Measurements from ENCODE around the gene NFS1.

NFS1 gene

DNA sequence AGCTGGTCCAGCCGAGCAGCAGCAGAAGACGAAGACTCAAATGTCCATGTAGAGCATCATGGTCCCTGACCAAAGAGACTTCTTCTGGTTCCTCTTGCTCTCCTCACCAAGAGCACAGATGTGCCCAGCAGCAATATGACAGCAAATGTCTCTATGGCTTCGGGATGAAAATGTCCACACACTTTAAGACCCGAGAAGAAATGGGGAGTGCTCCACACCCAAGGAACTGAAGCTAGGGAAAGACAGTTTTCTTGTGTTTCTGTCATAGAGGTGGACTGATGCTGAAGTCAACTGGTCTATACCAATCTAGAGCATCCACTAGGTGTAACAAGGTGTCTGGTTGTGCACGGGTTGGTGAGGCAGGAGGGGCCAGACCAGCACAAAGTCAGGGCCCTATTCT lies 29.9 kb downstream of the NFS1 start:
- DNase-seq: no peak

DNA sequence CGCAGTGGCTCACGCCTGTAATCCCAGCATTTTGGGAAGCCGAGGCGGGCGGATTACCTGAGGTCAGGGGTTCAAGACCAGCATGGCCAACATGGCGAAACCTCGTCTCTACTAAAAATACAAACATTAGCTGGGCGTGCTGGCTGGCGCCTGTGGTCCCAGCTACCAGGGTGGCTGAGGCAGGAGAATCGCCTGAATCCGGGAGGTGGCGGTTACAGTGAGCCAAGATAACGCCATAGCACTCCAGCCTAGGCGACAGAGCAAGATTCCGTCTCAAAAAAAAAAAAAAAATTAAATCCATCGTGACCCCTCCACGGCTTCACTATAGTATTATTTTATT lies 33.2 kb downstream of the NFS1 start:
- DNase-seq: no peak

DNA sequence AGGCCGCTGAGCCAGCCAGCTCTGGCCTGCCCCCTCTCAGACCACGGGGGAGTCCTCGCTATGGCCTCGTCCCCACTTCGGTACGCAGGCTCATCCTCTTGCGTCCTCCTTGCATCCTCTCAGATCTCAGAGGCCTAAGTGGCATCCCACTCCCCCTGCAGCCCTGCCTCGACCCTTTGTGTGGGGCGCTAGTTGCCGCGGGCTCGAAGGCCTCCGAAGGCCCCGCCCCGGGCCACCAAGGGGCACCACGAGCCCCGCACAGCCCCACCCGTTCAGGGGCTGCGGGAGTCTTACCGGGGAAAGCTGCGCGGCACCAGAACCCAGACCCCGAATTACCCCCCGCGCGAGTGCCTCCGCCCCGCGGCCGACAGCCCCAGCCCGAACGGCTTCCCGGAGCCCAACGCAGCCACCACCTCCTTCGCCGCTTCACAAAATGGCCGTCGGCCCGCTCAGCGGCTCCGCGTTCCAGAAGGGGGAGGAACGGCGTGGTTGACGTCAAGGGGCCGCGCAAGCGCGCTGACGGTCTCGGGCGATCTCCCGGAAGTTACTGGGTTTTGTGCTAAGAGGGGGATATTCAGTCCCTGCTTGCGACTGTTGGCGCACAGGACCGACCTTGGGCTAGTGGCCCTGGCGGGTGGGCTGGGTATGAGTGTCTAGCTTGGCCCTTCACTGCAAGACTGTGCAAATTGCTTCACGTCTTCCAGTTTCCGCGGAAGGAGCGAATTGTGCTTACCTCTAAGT lies 34.5 kb downstream of the NFS1 start, which contains the start of the genes CPNE1 and RBM12:
CPNE1 (minus strand) TSS at position 435 of the 741 bp plus-strand sequence. CDS start 31,977 bp downstream, outside the sequence.
RBM12 (minus strand) TSS at position 435 of the 741 bp plus-strand sequence. CDS start 9,578 bp downstream, outside the sequence.
- peak; percentile 91 for DNase-seq

DNA sequence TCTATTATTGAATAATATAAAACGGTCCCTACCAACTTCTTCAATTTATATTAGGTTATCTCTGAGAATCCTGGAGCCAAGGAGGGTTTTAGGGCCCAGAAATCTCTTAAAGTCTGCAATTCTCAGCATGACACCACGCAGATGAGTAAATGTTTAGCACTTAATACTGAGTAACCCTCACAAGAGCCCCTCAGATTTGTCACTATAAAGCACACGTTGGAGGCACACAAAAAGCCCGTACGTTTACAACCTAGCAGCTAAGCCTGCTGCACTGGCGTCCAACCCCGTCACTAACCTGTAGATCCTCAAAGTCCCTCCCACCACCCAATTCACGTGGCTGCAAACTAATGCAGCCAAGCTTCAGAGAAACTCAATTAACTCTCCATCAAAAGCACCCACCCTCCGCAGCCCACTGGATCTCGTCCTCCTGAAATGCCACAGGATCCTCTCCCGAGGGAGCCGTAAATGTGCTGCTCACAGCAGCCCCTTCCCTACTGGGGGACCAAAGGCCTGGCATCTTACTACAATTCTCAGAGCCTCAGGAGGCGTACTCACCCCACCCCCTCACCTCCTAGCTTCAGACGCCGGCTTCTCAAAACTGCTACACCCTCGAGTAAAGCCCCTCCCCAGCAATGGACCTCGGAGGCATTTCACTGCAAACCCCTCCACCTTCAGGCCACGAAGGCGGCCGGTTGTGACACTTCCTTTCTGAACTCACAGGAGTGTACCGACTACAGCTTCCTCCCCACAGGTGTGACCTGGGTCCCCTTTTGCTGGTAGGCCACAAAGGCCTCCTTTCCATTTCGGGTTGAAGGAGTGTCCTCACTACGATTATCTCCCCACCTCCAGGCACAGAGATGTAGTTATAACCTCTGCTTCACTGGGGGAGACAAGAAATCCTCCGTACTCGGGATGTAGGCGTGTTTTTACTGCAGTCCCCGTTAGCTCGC lies 35.4 kb downstream of the NFS1 start:
- peak; percentile 35 for DNase-seq

DNA sequence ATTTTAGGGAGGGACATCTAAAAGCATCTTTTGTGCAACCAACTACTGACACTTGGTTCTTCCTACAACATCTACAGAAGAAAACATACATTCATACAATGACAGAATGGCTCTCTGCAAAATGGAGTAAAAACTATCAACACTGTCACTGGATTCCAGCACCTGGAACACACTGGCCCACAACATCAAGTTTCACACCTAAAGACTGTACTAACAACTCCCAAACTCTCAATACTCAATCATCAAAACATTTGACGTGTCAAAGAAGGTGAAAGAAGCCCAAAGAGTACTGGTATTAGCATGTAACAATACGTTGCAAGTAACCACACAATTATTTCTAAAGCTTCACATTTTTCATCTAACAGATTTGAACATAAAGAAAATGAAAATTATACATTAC lies 36.6 kb downstream of the NFS1 start:
- no peak for DNase-seq

DNA sequence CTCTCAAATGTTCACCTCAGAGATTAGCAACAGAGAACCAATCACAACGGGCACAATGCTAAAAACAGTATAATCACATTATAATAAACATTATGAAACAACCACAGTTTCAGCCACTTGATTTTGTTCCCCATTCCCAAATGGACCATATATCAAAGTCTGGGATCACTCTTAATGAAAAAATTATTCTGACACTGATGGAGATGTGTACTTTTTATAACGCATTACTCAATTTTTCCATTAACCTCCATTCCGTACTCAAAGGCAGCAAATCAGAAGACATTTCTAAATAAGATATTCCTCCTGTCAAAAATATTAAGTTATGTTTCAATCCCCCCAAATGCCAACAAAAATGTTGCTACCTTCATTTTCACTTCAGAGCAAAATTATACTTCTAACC lies 37.2 kb downstream of the NFS1 start:
- no peak for DNase-seq

DNA sequence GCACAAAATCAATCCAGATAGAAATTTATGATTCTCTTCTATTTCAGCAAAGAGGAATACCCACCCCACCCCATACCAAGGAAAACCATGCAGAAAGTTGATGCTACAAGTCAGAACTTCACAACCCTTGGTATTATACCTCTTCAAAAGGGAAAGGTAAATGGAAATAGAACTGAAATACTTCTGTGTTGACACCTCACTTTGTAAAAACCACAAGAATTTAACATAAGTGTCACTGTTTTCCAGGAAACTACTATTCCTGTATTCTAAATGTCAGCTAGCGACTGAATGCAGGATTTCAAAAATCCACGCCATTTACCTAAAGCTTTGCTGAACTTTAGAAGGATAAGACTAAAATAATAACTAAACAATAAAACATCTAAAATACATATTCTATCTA lies 38.1 kb downstream of the NFS1 start:
- no peak for DNase-seq

DNA sequence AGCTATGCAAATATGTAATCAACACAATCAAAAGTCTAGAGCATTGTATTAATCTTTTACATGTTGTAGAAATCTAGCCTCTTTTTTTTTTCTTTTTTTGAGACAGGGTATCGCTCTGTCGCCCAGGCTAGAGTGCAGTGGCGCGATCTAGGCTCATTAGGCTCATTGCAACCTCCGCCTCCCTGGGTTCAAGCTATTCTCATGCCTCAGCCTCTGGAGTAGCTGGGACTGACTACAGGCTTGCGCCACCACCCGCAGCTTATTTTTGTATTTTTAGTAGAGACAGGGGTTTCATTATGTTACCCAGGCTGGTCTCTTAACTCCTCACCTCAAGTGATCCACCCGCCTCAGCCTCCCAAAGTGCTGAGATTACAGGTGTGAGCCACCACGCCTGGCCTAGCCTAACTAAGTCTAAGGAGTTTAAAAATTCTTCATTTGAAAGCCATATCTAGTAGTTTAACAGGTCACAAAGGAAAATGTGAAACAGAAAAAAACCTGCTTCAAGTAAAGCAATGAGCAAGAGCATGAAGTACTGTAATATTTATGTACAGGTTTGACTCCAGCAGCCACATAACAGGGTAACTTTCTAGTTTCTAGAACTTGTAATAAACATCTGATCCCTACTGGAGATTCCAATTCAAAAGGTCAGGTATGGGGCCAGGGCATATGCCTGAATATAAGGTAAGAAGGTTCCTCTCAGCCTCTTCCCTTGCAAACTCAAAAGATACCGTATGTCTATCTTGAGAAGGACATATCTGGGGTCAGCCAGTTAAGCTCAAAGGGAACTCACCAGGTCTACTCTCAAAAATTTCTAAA lies 38.8 kb downstream of the NFS1 start:
- DNase-seq: no peak

DNA sequence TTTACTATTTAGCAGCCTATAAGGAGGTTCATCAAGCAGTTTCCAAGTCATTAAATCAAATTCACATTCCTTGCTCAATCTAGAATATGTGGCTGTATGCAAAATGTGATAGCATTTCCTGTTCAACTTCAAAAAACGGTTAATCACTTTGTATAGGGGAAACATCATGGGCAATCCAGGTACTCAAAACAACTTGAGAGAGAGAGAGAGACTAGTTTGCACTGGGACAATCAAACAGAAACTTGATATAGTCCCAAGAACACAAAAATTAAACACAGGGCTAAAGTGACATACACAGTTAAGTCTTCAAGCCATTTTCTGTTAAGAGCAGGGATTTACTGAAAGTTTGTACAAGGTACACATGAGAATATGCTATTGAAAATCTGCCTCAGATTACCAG lies 41.9 kb downstream of the NFS1 start:
- no peak for DNase-seq

DNA sequence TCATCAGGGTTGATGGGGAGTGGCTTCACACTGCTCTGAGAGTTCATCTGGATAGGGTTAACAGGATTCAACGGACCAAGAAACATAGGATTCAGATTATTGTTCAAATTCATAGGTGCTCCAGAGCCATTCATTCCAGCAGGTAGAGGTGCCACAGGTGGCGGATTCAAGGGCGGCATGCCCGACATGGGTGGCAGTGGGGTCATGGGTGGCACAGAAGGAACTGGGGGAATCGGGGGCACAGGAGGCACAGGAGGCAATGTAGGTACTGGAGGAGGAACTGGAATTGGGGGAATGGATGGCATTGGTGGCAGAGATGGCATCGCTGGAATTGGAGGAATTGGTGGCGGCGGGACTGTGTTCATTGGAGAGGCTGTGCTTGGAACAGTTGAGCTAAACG lies 44.7 kb downstream of the NFS1 start:
- DNase-seq: no peak

DNA sequence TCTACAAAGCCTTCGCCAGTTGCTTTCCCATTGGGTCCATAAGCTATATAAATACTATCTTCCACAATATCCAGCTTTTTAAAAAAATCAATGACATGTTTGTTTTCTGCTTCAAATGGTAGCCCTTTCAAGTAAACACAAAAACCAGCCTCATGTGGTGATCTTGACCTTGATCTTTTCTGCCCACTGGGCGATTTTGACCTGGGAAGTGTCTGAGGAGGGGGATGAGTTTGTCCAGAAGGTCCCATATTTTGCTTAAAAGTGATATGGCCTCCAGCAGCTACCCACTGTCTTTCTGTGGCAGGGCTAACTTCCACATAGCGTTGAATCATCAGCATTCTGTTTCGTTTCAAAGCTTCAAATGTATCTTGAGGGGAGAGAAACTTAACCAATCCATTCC lies 45.3 kb downstream of the NFS1 start:
- no peak for DNase-seq

DNA sequence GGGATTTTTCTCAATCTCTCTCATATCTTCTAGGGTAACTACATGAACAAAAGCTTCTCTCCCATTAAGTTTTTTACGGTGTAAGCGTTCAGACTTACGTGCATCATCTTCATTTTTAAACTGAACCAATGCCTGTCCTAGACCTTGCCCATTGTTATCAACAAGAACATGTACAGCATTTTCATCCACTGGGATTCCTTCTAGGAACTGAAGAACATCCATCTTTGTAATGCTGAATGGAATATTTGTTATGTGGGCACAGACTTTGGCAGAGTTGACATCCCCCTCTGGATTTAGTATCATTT lies 45.8 kb downstream of the NFS1 start:
- DNase-seq: no peak

DNA sequence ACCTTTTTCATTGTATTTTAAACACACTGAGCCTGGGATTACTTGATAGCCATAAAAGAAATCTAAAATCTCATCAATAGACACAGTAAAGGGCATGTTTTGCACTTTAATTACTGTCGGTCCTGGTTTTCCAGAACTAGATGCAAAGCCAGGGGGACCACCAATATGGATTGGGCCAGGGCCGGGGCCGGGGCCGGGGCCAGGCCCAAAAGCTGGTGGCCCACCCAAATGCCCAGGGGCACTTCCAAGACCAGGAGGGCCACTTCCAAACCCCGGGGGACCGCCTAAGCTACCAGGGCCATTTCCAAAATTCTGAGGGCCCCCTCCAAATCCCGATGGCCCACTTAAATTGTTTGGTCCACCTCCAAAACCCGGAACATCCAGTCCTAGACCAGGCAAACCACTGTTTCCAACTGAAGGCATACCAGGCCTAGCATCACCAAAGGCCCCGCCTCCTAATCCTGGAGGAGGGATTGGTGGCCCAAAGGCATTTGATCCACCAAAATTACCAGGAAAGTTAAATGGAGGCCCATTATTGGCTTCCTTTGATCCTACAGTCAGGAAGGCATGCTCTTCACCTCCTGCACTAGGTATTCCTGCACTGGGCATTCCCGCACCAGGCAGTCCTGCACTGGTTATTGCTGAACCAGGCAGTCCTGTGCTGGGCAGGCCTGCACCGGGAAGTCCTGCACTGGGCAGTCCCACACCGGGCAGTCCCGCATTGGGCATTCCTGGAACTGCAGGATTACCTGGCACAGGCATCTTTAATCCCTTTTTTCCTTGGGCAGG lies 46.3 kb downstream of the NFS1 start:
- DNase-seq: no peak

DNA sequence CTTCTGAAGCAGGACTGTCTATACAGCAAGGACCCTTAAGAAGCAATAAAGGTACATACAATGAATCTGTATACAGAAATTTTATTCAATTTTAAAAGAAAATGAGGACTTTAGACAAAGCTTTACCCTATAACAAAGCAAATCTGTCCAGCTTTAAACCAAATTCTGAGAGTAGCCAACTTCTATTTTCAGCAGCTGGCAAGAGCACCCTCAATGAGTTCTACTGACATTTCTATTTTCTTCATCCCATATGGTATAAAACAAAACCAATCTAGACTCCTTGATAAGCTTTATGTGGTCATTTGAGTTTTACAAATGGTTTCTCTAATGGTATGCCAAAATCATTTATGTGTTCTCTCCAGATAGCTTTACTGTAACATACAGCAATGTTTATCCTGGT lies 47.2 kb downstream of the NFS1 start:
- DNase-seq: no peak

DNA sequence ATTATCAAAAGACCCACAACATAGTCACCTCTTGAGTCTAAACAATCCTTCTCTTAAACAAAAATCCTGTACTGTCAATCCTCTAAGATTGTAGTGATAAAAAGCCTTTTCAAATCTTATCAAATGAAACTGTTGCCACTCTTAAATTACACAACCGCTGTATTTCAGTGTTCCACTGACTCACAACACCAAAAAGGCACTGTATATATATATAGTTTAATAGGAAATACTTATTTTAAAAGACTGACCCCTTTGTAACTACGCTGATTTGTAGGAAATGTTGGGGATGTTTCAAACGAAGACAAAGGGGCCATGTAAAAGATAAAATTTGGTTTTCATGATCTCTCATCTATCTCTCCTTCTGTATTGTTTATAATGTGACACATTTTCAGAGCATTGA lies 48.5 kb downstream of the NFS1 start:
- no peak for DNase-seq

DNA sequence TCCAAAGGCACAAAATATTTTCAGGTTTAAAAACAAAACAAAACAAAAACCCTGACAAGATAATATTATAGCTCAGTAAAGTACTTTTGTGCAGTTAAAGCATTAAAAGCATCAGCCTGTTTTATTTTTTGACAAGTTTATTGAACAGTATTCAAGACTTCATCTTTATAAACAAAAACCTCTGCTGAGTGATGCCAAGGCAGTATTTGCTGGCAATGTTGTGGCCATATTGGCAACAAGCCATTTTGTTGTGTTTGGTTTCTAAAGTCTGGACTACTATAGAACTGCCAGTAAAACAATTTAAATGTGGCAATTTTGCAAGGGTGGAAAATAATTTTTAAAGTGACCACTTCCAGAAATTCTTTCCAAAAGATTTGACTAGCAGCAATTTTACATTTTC lies 50.3 kb downstream of the NFS1 start:
- DNase-seq: no peak

DNA sequence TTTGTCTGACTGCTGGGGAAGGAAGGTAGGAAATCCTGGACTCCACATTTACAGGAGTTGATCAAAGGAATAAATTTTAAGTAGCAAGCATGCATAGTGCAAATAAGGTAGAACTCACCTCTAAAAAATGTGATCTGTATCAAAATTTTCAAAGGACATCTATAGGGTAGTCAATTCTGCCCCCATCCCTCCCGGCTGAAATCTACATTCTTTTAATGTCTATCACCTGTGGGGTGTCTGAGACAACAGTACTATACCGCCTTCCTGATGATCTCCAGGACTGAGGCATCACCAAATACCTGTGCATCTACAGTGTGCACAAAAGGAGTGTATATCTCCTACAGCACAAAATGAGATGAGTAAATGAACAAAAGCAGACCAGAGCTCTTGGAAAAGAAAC lies 54.3 kb downstream of the NFS1 start:
- no peak for DNase-seq

DNA sequence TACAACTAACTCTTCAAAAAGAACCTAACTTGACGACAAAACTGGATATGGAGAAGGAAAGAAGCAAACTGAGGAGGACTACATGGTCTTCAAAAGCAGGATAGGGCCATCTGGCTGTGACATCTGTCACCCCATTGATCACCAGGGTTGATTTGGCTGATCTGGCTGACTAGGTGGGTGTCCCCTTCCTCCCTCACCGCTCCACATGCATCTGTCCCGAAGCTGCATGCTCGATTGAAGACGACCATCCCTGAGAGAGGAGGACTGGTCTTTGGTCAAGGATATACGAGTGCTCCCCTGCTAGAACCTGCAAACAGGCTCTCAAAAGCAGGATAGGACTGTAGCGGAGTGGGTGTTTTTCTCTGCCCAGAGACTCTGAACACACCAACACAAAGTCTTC lies 56.1 kb downstream of the NFS1 start:
- no peak for DNase-seq

DNA sequence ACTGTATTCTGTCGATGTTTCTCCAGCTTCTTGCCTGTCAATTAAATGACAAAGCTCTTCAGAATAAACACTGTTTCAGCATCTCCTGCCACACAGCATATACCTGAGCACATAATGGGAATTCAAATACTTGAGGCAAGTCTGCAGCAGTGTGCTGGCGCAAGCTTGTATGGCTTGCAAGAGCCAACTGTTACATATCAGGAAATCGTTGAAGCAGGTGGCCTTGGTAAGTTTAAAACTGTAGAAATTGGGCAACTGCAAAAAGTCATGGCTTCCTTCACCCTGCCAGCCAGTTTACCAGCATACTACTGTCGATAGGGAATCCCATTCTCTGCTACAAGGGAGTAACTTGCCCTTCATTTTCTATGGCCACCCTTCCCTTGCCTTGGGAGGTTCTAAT lies 57.4 kb downstream of the NFS1 start:
- DNase-seq: no peak

DNA sequence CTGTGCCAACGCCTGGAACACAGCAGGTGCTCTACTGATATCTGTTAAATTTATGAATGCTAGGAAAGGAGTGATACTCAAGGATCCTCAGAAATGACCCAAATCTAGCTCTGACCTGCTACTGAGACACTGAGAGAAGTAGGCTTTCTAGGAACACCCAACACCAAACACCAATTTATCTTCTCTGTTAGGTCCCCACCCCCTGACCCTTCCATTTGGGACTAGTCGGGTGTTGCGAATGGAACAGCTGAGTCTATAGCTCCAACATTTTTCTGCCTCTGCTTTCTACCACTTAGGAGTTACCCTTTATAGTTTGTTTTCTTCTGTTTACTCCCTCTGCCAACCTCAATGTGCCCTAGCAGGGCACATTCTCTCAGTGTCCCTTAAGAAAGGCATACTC lies 58.4 kb downstream of the NFS1 start:
- DNase-seq: no peak

DNA sequence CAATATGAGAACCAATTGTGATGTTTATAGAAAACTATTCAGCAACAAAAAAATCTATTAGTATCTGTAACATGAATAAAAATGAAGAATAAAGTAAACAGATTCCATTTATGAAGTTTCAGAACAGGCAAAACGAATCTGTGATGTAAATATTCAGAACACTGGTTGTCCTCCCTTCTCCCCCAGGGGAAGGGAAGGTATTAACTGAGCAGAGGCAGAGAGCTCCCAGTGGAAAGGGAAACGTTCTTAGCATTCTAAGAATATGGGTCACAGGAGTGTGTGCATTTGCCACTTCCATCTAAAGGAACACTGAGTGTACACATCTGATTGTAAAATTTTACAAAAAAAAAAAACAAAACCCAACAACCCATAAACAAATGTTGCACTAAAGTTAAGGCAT lies 60.4 kb downstream of the NFS1 start:
- no peak for DNase-seq

DNA sequence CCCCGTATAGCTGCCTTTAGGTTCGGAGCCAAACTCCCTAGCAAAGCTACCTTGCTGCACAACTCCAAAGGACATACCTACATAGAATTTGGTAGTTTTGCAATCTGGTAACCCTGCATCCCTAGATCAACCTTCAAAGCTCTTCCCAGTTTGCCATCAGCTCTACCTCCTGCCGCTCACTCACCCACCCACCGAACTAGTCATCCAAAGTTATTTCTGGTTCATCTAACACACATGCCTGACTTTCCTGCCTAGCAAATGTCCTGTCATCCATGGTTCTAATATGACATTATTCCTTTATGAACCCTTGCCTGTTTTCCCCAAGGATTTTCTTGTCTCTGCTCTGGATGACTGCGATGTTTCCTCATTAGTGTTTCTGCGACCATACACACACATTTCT lies 61.9 kb downstream of the NFS1 start:
- DNase-seq: no peak

DNA sequence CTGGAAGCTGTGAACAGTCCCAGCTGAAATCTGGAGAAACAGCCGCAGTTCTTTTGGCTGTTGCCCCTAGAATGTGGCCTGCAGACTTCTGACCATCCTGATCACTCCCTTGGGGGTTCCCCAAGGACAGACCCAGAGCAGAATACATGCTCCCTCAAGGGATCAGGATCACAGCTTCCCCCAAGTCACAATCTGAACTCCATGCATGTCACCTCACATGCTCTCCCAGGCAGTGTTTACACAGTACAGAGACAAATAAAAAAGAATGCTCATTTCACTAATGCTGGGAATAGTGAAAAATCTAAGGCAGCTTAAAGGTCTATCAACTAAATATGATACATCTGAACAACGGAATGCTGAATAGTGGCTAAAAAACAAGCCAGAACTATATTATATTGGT lies 63.1 kb downstream of the NFS1 start:
- no peak for DNase-seq

Data from COR-L47 (cell line).